Measurements from ENCODE around the gene OR10H4. TPM values are rescaled to one million over a fixed set of nuclear protein-coding genes. Genes with fewer than 3 reads are reported as not detected.
"Not testable (repeated sequence)": the region's sequence is repeated elsewhere in the genome, so short reads cannot be mapped to it uniquely, and the experiment has no call there.

The OR10H4 gene
- not detected for total RNA-seq
- polyA plus RNA-seq: not detected
- long read RNA-seq, donor 1: 0 reads
- long read RNA-seq, donor 2: 0 reads
- long read RNA-seq, donor 3: 0 reads
- long read RNA-seq, donor 4: 0 reads

- Histone ChIP-seq H3K9me3 (ENCODE audit: control insufficient read depth, low read length) (peaks cover 4% of the 10 kb centered on the region), H3K4me1 (ENCODE audit: control insufficient read depth, insufficient read depth, low read length) (no peaks in the 10 kb centered on the region), H3K27me3 (ENCODE audit: control insufficient read depth, insufficient read depth) (no peaks in the 10 kb centered on the region), H3K4me3 (ENCODE audit: low read length) (no peak within 1 kb of the TSS), H3K27ac (ENCODE audit: low read length) (no peak within 1 kb of the TSS)
- ATAC-seq: no peak
- DNase-seq: no peak
- intact Hi-C loops (cut with DNase I): no loop called here
Measured at GRCh38 chr19:15948223-15949058, at the start of gene OR10H4. OR10H4 (plus strand) TSS chr19:15949008; CDS start chr19:15949008, 0 bp downstream.

- H3K4me1 ChIP-seq (ENCODE audit: control insufficient read depth, insufficient read depth, low read length); H3K4me3 ChIP-seq (ENCODE audit: low read length); ATAC-seq; H3K27ac ChIP-seq (ENCODE audit: low read length); H3K9me3 ChIP-seq (ENCODE audit: control insufficient read depth, low read length); intact Hi-C loops (cut with DNase I); DNase-seq; H3K27me3 ChIP-seq (ENCODE audit: control insufficient read depth, insufficient read depth): not testable (repeated sequence)
- 16% methylated on average over 30 of the region's 30 CpGs for WGBS
Measured at GRCh38 chr19:15899561-15899960, 49.2 kb upstream of the OR10H4 start.

GRCh38 chr19:15900032-15900431, 48.8 kb upstream of the OR10H4 start:
- intact Hi-C loops (cut with DNase I); H3K27me3 ChIP-seq (ENCODE audit: control insufficient read depth, insufficient read depth): not testable (repeated sequence)

GRCh38 chr19:15900504-15900903, 48.3 kb upstream of the OR10H4 start:
- Histone ChIP-seq H3K27me3 (ENCODE audit: control insufficient read depth, insufficient read depth) (no peaks in the 10 kb centered on the region), H3K27ac (ENCODE audit: low read length) (no peak overlapping the region), H3K9me3 (ENCODE audit: control insufficient read depth, low read length) (no peaks in the 10 kb centered on the region), H3K4me1 (ENCODE audit: control insufficient read depth, insufficient read depth, low read length) (no peaks in the 10 kb centered on the region), H3K4me3 (ENCODE audit: low read length) (no peak overlapping the region)
- intact Hi-C loops (cut with DNase I): no loop called here
- ATAC-seq (no peak), DNase-seq (no peak)
- WGBS: 83% methylated on average over 11 of the region's 11 CpGs

More at GRCh38 chr19:15900032-15900431, 48.8 kb upstream of the OR10H4 start:
- 24% methylated on average over 14 of the region's 15 CpGs for WGBS
- not testable (repeated sequence) for DNase-seq; ATAC-seq; H3K4me1 ChIP-seq (ENCODE audit: control insufficient read depth, insufficient read depth, low read length); H3K9me3 ChIP-seq (ENCODE audit: control insufficient read depth, low read length); H3K4me3 ChIP-seq (ENCODE audit: low read length); H3K27ac ChIP-seq (ENCODE audit: low read length)

- no peak for ATAC-seq
- no peaks in the 10 kb centered on the region for H3K9me3 ChIP-seq (ENCODE audit: control insufficient read depth, low read length)
- no peaks in the 10 kb centered on the region for H3K27me3 ChIP-seq (ENCODE audit: control insufficient read depth, insufficient read depth)
- intact Hi-C loops (cut with DNase I): no loop called here
- WGBS: 88% methylated on average over 11 of the region's 11 CpGs
- H3K4me1 ChIP-seq (ENCODE audit: control insufficient read depth, insufficient read depth, low read length): no peaks in the 10 kb centered on the region
- no peak overlapping the region for H3K4me3 ChIP-seq (ENCODE audit: low read length)
- no peak for DNase-seq
- H3K27ac ChIP-seq (ENCODE audit: low read length): no peak overlapping the region
Measured at GRCh38 chr19:15902254-15902653, 46.6 kb upstream of the OR10H4 start.

- ATAC-seq; H3K4me3 ChIP-seq (ENCODE audit: low read length); H3K4me1 ChIP-seq (ENCODE audit: control insufficient read depth, insufficient read depth, low read length); H3K27me3 ChIP-seq (ENCODE audit: control insufficient read depth, insufficient read depth); intact Hi-C loops (cut with DNase I); DNase-seq; H3K9me3 ChIP-seq (ENCODE audit: control insufficient read depth, low read length); H3K27ac ChIP-seq (ENCODE audit: low read length): not testable (repeated sequence)
- 91% methylated on average over 29 of the region's 29 CpGs for WGBS
Measured at GRCh38 chr19:15902898-15903297, 45.9 kb upstream of the OR10H4 start.

GRCh38 chr19:15905026-15905425, 43.8 kb upstream of the OR10H4 start:
- intact Hi-C loops (cut with DNase I): no loop called here
- H3K27me3 ChIP-seq (ENCODE audit: control insufficient read depth, insufficient read depth): no peaks in the 10 kb centered on the region
- DNase-seq (no peak), ATAC-seq (no peak)
- no peaks in the 10 kb centered on the region for H3K9me3 ChIP-seq (ENCODE audit: control insufficient read depth, low read length)
- H3K4me3 ChIP-seq (ENCODE audit: low read length): no peak overlapping the region
- no peaks in the 10 kb centered on the region for H3K4me1 ChIP-seq (ENCODE audit: control insufficient read depth, insufficient read depth, low read length)
- H3K27ac ChIP-seq (ENCODE audit: low read length): no peak overlapping the region

GRCh38 chr19:15911599-15912235, 37.1 kb upstream of the OR10H4 start:
- DNase-seq (no peak), ATAC-seq (no peak)
- Histone ChIP-seq H3K4me1 (ENCODE audit: control insufficient read depth, insufficient read depth, low read length) (no peaks in the 10 kb centered on the region), H3K9me3 (ENCODE audit: control insufficient read depth, low read length) (no peaks in the 10 kb centered on the region), H3K27ac (ENCODE audit: low read length) (no peak overlapping the region), H3K4me3 (ENCODE audit: low read length) (no peak overlapping the region), H3K27me3 (ENCODE audit: control insufficient read depth, insufficient read depth) (no peaks in the 10 kb centered on the region)
- WGBS: 3% methylated on average over 44 of the region's 44 CpGs
- intact Hi-C loops (cut with DNase I): no loop called here

- ATAC-seq (no peak), DNase-seq (no peak)
- WGBS: 57% methylated on average over 6 of the region's 6 CpGs
- intact Hi-C loops (cut with DNase I): no loop called here
- no peak overlapping the region for H3K4me3 ChIP-seq (ENCODE audit: low read length)
- no peaks in the 10 kb centered on the region for H3K9me3 ChIP-seq (ENCODE audit: control insufficient read depth, low read length)
- H3K4me1 ChIP-seq (ENCODE audit: control insufficient read depth, insufficient read depth, low read length): no peaks in the 10 kb centered on the region
- no peak overlapping the region for H3K27ac ChIP-seq (ENCODE audit: low read length)
- H3K27me3 ChIP-seq (ENCODE audit: control insufficient read depth, insufficient read depth): no peaks in the 10 kb centered on the region
Measured at GRCh38 chr19:15913384-15913783, 35.4 kb upstream of the OR10H4 start.

GRCh38 chr19:15913830-15914229, 35.0 kb upstream of the OR10H4 start:
- ATAC-seq (no peak), DNase-seq (no peak)
- intact Hi-C loops (cut with DNase I): no loop called here
- no peak overlapping the region for H3K4me3 ChIP-seq (ENCODE audit: low read length)
- 85% methylated on average over 8 of the region's 8 CpGs for WGBS
- H3K27ac ChIP-seq (ENCODE audit: low read length): no peak overlapping the region
- H3K9me3 ChIP-seq (ENCODE audit: control insufficient read depth, low read length): no peaks in the 10 kb centered on the region
- no peaks in the 10 kb centered on the region for H3K4me1 ChIP-seq (ENCODE audit: control insufficient read depth, insufficient read depth, low read length)
- H3K27me3 ChIP-seq (ENCODE audit: control insufficient read depth, insufficient read depth): no peaks in the 10 kb centered on the region

GRCh38 chr19:15915109-15915508, 33.7 kb upstream of the OR10H4 start:
- 93% methylated on average over 2 of the region's 2 CpGs for WGBS
- ATAC-seq: no peak
- H3K4me1 ChIP-seq (ENCODE audit: control insufficient read depth, insufficient read depth, low read length): no peaks in the 10 kb centered on the region
- no peaks in the 10 kb centered on the region for H3K9me3 ChIP-seq (ENCODE audit: control insufficient read depth, low read length)
- no peak overlapping the region for H3K27ac ChIP-seq (ENCODE audit: low read length)
- no peaks in the 10 kb centered on the region for H3K27me3 ChIP-seq (ENCODE audit: control insufficient read depth, insufficient read depth)
- no peak overlapping the region for H3K4me3 ChIP-seq (ENCODE audit: low read length)
- intact Hi-C loops (cut with DNase I): no loop called here
- no peak for DNase-seq
